ENCODE results near the gene CCL14.

Gene CCL14

DNA sequence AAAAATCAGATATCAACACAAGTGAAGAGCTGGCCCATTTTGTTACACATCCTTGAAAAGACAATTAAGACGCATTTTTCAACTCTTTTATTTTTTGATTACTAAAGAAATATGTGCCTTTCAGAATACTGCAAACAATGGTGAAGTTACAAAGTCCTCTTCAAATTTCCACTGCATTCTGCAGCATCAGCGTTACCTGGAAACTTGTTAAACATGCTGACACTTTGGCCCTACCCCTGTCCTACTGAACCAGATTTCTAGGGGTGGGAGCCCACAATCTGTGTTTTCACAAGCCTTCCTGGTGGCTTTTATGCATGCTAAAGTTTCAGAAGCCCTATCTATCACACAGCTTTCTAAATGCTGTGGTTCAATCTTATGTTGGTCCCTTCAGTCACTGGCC is 4.5 kb upstream of the CCL14 start:
- DNase-seq (ENCODE audit: low read depth, low spot score): no peak

DNA sequence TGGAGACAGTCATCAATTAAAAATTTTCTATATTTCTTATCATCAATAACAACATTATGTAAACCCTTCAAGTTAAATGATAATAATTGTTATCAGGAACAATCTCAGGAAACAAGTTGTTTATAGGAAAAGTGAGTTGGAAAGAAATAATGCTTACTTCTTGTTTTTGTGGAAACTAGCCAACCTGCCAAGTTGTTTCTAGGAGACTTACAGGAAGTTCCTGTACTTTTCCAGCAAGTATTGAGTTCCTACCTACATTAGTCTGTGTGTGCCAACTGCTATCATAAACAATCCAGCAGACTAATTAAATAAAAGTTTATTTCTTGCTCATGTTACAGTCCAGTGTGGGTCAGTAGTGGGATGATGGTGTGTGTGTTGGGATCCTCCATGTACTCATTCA is 1.6 kb upstream of the CCL14 start:
- no peak for DNase-seq (ENCODE audit: low read depth, low spot score)

DNA sequence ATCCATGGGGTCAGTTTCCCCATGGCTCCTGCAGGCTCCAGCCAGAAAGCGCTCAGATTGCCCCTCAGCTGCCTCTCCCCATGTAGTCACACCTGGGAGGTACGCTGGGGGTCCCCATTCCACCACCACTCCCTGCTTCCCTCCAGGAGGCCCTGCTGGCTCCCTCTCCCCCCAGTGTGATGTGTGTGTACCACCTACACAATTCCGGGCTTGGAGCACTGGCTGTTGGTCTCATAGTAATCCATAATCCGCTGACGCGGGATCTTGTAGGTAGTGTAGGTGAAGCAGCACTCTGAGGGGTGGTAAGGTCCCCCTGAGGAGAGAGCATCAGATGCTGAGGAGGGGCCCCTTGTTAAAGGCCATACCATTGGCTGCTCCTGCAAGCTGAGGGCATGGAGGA is 2.4 kb downstream of the CCL14 start:
- no peak for DNase-seq (ENCODE audit: low read depth, low spot score)

DNA sequence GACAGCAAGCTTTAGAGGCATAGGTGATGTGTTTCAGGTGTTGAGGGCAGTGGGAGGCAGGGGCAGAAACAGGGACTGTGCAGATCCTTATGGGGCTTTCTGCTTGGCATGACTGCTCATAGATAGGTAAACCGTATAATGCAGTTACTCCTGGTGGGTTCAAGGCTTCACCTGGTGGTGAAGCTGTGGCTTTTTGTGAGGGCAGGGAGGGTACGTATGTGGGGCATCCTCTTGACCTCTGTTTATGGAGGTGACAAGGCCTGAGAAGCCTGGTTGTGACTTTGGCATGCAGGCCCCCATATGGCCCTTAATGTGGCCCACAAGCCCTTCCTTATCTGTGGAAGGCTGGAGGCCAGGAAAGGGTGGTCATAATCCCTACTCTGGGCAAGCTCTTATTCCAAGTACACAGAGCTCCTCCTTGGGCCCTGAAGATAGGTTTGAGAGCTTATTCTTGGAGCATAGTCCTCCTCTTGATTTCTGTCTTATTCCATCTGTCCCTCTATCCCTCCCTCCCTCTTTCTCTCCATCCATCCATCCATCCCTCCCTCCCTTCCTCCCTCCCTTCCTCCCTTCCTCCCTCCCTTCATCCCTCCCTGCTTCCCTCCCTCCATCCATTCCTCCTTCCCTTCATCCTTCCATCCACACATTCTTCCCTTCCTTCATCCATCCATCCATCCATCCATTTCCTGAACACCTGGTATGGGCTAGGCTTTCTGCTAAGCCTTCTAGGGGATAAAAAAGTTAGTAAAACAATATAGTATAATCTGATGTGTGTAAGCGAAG is 3.9 kb downstream of the CCL14 start:
- no peak for DNase-seq (ENCODE audit: low read depth, low spot score)

DNA sequence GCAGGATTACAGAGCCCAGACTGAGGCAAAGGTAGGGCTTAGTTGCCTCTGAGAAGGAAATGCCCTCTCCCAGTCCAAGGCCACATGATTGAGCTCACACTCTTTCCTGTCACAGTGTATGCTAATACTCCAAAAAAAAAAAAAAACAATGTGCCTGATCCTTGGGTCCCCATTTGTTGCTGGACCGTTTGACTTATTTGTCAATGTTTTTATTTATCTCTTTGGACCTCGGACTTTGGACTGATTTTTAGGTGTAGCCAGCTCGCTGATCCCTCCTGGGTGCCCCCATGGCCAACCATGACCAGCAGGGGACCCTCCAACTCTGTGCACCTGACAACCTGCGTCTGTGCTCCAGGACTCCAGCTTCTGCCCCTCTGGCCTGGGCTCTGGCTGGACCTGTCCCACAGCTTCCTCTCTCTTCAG is 4.6 kb downstream of the CCL14 start:
- no peak for DNase-seq (ENCODE audit: low read depth, low spot score)

DNA sequence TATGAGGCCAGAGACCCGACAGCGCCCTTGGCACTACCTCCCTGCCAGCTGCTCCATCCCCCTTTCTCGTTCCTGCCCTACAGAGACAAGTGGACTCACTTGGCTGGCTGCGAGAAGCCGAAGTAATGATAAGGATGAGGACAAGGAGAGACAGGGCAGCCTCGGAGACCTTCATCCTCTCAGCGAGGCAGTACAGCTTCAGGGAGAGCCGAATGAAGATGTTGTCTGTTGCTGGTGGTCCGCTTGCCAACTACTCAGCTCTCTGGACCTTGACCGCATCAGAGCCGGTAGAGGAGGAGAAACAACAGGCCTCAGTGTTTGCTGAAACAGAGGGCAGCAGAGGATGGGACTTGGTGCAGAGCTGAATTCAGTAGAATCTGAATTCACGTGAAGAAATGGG is 5.3 kb downstream of the CCL14 start, which contains the start of gene CCL16:
Gene CCL16 (minus strand): TSS at position 252 of the 400 bp plus-strand sequence. CDS start 77 bp downstream, at position 175.
- no peak for DNase-seq (ENCODE audit: low read depth, low spot score)

DNA sequence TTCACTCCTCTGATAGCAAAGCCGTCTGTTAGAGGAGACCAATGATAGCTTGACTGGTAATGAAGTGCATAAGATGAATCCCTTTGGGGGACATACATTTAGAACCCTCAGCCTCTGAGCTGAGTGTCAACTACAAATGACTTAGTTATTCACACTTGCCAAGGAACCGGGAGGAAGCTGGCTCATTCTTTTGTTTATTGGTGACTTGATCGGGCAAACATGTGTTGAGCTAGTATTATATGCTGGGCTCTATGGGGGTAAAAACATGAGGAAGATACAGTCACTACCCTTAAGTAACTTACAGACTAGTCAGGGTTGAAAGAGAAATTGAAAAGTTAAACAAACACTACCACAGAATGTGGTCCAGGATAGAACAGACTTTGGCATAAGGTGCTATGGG is 8.2 kb downstream of the CCL14 start:
- no peak for DNase-seq (ENCODE audit: low read depth, low spot score)

DNA sequence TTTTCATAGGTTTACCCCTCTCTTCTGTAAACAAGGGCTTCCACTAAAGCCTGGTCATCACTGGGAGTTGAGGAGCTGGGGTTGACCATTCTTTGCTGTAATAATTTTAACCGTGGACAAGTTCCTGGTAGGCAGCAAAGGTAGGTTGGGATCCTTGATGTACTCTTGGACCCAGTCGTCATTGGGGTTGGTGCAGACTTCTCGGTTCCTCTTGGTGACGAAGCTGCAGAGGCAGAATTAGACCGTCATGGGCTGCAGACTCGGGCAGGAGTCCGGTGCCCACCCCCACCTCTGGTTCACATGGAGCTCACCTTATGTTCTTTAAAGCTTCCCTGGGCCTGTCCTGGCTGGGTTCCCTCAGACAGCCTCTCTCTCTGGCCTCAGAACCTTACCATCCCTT is 9.0 kb downstream of the CCL14 start:
- no peak for DNase-seq (ENCODE audit: low read depth, low spot score)

DNA sequence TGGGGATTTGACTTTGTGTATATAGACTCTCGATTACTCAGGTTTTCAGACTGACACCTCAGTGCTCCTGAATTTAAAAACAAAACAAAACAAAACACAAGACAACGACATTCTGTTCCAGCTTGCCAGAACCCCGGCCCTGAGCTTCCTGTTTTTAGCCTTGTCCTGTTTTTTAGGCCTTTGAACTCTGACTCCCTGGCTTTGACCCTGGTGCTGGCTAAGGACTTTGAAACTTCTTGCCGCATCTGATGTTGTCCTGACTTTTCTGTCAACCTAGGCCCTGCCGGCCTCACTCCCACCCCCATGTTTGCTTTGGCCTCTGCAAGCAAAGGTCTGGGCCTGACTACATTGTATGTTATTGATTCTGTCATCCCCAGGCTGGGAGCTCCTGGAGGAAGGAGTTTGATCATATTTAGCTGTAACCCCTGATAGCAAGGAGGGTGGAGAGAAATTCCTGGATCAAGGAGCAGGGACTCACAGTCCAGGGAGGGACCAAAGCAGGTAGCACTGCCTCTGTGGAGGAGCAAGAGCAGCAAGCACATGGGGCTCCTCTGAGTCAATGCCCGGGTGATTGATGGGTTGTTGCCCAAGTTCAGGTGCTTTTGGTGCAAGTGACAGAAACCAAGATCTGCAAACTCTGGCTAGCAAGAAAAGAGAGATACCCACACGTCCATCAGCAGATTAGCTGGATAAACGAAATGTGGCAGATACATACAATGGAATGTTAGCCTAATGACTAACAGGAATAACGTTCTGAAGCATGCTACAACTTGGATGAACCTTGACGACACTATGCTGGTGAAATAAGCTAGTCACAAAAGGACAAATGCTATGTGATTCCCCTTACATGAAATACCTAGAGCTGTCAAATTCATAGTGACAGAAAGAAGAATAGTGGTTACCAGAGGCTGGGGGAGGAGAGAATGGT is 12.9 kb downstream of the CCL14 start:
- no peak for DNase-seq (ENCODE audit: low read depth, low spot score)

DNA sequence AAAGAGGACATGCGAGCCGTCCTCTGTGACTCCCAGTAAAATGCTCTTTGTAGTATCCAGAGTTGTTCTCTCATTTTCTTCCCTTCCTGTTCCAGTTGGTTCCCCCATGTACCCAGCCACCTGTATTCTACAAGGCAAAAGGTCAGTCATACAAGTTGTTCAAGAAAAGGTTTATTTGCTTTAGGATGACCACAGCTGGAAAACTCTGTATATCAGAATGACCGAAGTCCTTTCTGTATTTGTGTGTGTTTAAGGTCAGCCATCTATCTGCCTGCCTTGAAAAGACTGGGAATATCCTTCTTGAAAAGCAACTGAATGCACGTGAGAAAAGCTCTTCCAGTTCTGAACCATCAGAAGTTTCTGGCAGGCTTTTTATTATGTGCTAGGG is 13.6 kb downstream of the CCL14 start:
- DNase-seq (ENCODE audit: low read depth, low spot score): no peak

DNA sequence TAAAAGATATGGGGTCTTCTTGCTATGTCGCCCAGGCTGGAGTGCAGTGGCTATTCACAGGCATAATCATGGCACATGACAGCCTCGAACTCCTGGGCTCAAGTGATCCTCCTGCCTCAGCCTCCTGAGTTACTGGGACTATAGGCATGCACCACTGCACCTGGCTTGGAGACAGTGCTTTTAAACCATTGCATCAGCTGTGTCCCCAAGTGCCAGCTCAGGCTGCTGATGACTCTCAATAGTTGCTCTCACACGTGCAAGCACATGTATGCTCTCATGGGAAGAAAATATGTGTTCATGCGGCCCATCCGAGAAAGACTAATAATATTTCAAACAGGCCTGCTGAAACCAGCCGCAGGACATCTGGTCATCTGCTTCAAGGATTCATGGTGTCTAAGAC is 14.0 kb downstream of the CCL14 start:
- no peak for DNase-seq (ENCODE audit: low read depth, low spot score)

DNA sequence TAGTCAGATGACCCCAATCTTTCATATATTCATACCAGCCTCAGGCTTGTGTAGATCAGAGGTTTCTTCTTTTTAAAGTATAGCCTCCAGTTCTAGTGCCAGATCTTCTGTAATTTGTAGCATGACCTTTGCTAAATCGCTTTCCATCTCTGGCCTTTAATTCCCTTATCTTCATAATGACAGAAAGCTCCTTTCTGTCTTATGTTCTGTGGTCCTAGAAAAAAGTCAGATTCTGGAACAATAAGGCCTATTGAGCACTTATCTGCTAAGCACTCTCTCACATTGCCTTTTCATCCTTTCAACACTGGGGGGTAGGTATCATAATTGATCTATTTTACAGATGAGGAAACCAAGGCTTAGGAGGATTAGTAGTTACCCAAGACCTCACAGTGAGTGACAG is 14.5 kb downstream of the CCL14 start:
- no peak for DNase-seq (ENCODE audit: low read depth, low spot score)

DNA sequence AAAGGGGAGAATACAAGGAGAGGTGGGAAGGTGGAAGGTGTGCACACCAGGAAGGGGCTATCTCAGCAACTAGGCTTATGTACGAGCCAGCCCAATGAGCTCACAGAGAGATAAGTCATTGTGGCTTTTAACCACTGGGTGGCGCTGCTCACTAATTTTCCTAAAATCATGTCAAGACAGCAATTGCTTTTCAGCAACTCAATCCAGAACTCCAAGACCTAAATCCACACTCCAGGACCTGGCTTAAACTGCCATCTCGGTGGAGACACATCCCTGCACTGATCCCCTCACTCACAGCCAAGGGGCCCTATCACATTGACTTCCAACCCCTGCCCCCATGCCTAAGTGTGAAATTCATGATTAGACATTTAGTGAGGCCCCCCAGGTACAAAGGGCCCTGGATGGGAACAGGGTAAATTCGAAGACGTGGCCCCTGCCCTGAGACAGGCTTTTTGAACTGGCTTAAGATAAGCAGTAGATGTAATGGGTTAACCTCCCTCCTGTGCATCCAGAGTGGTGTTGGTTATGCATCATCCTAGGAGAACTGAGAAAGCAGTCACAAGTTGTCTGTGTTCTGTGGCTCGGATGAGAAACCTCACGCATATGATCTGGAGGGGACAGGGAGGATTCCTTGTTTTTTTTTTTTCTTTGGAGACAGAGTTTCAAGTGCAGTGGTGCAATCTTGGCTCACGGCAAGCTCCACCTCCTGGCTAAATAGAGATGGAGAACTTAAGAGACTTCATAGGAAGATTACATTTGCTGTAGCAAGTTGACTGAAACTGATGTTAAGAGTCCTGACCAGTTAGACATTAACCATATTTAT is 16.8 kb downstream of the CCL14 start:
- DNase-seq (ENCODE audit: low read depth, low spot score): peak; percentile 26

DNA sequence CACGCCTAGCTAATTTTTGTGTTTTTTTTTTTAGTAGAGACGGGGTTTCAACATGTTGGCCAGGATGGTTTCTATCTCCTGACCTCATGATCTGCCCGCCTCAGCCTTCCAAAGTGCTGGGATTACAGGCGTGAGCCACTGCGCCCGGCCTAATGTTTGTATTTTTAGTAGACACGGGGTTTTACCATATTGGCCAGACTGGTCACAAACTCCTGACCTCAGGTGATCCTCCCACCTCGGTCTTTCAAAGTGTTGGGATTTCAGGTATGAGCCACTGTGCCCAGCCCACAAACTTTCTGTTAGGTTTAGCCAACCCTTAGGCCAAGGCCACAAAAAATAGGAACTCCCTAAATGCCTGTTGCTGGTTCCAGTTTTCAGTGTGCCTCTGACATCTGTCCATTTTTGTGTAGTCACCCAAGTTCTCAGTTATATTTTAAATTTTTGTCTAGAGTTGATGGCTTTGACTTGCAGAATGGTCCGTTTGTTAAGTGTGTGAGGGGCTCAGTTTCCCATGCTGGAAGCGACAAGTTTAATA is 17.9 kb downstream of the CCL14 start:
- no peak for DNase-seq (ENCODE audit: low read depth, low spot score)

DNA sequence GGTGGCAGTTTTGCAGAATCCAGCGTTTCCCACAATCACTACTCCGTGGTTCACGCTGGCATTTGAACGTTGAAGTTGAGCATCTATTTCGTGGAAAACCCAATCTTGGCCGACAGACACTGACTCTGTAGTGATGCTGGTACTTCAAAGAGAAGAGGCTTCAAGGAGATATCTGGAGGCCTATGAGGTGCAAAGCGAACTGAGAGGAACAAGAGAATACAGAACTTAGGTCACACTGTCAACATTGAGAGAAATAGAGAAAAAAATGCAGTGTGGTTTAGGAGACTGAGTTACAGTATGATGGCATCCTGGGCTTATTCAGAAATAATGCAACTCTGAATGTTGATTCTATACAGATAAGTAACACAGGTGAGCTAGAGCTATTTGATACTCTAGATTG is 21.3 kb downstream of the CCL14 start:
- no peak for DNase-seq (ENCODE audit: low read depth, low spot score)

DNA sequence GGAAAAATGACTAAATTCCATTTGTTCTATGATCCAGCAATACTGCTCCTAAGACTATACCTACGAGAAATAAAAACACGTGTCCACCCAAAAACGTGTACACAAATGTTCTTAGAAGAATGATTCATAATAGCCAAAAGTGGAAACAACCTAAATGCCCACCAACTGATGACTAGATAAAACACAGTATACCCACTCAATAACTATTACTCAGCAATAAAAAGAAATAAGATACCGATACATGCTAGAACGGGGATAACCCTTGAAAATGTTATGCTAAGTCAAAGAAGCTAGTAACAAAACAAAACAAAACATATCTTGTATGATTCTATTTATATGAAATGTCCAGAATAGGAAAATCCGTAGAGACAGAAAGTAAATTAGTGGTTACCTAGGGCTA is 22.9 kb downstream of the CCL14 start:
- no peak for DNase-seq (ENCODE audit: low read depth, low spot score)

DNA sequence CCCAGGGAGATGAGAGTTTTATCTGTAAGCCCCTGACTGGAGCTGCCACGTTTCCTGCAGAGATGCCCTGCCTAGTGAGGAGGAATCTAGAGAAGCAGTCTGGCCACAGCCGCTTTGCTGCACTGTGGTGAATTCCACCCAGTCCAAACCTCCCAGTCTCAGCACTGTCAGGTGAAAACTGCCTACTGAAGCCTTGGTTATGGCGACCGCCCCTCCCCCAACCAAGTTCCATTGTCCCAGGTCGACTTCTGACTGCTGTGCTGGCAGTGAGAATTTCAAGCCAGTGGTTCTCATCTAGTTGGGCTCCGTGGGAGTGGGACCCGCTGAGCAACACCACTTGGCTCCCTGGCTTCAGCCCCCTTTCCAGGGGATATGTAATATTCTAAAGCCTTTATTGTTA is 32.8 kb downstream of the CCL14 start:
- DNase-seq (ENCODE audit: low read depth, low spot score): no peak

DNA sequence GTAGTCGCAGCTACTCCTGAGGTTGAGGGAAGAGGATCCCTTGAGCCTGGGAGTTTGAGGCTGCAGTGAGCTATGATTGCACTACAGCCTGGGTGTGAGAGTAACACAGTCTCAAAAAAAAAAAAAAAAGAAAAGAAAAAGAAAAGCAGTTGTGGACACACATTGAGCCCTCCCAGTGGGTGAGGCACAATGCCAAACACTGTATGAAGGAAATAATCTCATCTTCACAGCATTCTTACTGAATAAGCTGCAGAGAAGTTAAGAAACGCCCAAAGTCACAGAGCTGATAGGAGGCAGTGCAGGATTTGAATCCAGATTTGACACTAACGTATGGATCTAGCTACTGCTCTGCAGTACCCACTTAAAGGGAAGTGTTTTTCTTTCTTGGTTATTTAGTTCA is 37.1 kb downstream of the CCL14 start:
- no peak for DNase-seq (ENCODE audit: low read depth, low spot score)

DNA sequence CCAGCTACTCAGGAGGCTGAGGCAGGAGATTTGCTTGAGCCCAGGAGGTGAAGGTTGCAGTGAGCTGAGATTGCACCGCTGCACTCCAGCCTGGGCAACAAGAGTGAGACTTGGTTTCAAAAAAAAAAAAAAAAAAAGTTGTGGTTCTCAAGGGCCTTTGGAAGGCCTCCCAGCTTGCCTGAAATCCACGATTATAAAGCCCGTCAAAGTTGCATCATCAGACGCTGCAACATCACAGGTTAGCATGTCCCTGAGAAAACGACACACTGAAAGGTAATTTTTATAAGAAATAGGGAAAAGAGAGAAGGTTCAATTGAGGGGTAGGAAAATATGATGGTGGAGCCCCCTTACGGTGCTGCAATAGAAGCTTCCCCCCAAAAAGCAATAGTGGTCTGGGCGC is 38.4 kb downstream of the CCL14 start:
- no peak for DNase-seq (ENCODE audit: low read depth, low spot score)

DNA sequence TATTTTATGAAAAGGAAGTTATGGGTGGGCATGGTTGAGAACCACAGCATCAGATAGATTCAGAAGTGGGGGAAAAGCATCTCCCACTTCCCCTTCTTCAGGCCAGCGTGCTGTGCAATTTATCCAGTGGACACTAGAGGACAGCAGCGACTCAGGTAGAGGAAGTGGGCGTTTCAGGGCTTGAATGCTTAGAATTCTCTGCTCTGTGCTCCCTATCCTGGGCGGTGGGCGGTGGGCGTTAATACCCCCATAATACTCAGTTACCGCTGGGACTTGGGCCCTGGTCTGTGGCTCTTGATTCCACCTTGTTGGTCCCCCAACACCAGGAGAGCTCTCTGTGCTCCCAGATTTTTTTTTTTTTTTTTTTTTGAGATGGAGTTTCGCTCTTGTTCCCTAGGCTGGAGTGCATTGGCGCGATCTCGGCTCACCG is 39.4 kb downstream of the CCL14 start:
- DNase-seq (ENCODE audit: low read depth, low spot score): no peak

DNA sequence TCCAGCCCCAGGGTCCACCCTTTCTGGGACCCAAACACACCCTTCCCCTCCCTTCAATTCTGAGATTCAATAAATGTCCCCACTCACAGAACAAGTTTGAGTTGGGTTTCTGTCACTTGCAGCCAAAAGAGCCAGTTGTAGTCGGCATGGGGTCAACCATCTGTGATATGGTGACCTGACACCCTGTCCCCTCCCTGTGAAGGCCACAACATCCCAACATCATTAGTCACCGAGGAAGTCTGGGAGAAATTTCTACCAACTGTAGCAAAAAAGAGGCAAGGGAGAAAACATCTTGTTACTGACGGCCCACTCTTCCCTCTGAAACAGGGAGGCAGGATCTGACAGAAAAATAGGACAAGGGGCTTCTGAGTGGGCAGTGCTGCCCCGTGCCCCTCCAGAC is 42.4 kb downstream of the CCL14 start:
- DNase-seq (ENCODE audit: low read depth, low spot score): no peak

DNA sequence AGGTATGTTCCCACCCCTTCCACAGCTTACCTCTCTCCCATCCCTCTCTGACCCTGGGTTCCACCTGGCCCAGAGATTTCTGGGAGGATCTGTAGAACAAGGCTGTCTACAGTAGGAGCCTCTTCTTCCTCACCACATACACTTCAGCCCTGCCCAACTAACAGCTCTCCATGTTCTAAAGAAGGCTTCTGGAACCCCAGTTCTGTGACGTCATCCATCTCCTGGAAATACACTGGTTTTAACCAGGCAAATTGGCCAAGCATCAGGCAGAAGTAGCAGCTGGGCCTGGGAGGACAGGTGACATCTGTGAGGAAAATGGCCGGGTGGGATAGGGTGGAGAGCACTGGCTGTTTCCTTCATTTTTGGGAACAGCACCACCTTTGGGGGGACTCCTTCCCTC is 43.0 kb downstream of the CCL14 start, which contains the start of gene LYZL6:
Gene LYZL6 (minus strand): TSS at position 177 of the 400 bp plus-strand sequence. CDS start 4,357 bp downstream, outside the sequence.
- DNase-seq (ENCODE audit: low read depth, low spot score): no peak

Data from activated naive CD8-positive, alpha-beta T cell treated with anti-CD3 and anti-CD28 coated beads, Interleukin-2, amount 50 U/mL, for 16 hours (primary cell).